Caco-2 (cell line): ENCODE results near the gene ACOX3. TPM values are rescaled to one million over a fixed set of nuclear protein-coding genes. Genes with fewer than 3 reads are reported as not detected.

Experiments
- BruUV-seq: library from RNA; stranded (reverse); fragments of 400-500 nt; replicated peaks from 2 replicates; lab custom pipeline; 2021; lab: Mats Ljungman, UMichigan
- CTCF ChIA-PET: fragments of 300-600 bp; sonication (Branson Sonifier 250); formaldehyde crosslinking; loops from one replicate; lab custom pipeline; 2022; ENCODE audit warnings: antibody characterized with exemption; lab: Charles Lee
- POLR2A ChIA-PET: fragments of 300-600 bp; sonication (Branson Sonifier 250); formaldehyde crosslinking; loops from one replicate; lab custom pipeline; 2022; ENCODE audit warnings: antibody characterized with exemption; lab: Charles Lee
- DNase-seq, 2 experiments: peaks; one replicate each; pipeline versions ENCODE4 v3.0.0 to v3.0.0-alpha.2; 2020 to 2022
- H3K27me3 ChIP-seq: replicated peaks from 2 replicates; pipeline ENCODE4 v1.6.0; 2011; ENCODE audit warnings: low read length; ENCODE audit not compliant: control insufficient read depth, insufficient read depth
- H3K36me3 ChIP-seq: 2 replicates; pipeline ENCODE4 v1.5.1; 2011; ENCODE audit warnings: low read length; ENCODE audit not compliant: control insufficient read depth, insufficient read depth
- H3K4me1 ChIP-seq: fragments of 250-450 bp; sonication (Bioruptor Pico); 2 replicates; pipeline ENCODE4 v1.5.1; 2020; ENCODE audit warnings: mild to moderate bottlenecking
- H3K4me3 ChIP-seq: 2 replicates; pipeline ENCODE4 v1.5.1; 2011; ENCODE audit warnings: low read depth, mild to moderate bottlenecking, control low read depth, low read length
- H3K9me3 ChIP-seq: fragments of 250-450 bp; sonication (Bioruptor Pico); 2 replicates; pipeline ENCODE4 v1.5.1; 2020; ENCODE audit warnings: mild to moderate bottlenecking, moderate library complexity
- H3K27ac Mint-ChIP-seq: one replicate; pipeline ENCODE4 v1.8.0; 2022; ENCODE audit warnings: mixed read lengths; ENCODE audit not compliant: unreplicated experiment
- H3K27me3 Mint-ChIP-seq: one replicate; pipeline ENCODE4 v1.8.0; 2022; ENCODE audit warnings: mixed read lengths; ENCODE audit not compliant: insufficient read depth, unreplicated experiment
- H3K36me3 Mint-ChIP-seq: one replicate; pipeline ENCODE4 v1.8.0; 2022; ENCODE audit warnings: mild to moderate bottlenecking, mixed read lengths; ENCODE audit not compliant: insufficient read depth, unreplicated experiment
- H3K4me1 Mint-ChIP-seq: one replicate; pipeline ENCODE4 v1.8.0; 2022; ENCODE audit warnings: low read depth, mixed read lengths; ENCODE audit not compliant: unreplicated experiment
- H3K4me3 Mint-ChIP-seq: one replicate; pipeline ENCODE4 v1.8.0; 2022; ENCODE audit warnings: mild to moderate bottlenecking, moderate library complexity, mixed read lengths; ENCODE audit not compliant: unreplicated experiment
- H3K9me3 Mint-ChIP-seq: one replicate; pipeline ENCODE4 v1.8.0; 2022; ENCODE audit warnings: mixed read lengths; ENCODE audit not compliant: unreplicated experiment
- intact Hi-C: fragments of 100-400 bp; cut with micrococcal nuclease; formaldehyde crosslinking; loops from one replicate; pipeline ENCODE4 v1.10.0; 2022; ENCODE audit not compliant: unreplicated experiment
- total RNA-seq: library from RNA; stranded (reverse); gene quantifications from 2 replicates; pipeline ENCODE4 v1.2.3, GENCODE V29; 2022
- TF ChIP-seq, protein P1 (sequence below), 2 experiments: fragments of 200-600 bp in 1 of 2; IDR thresholded peaks; 1 replicate in 1 of 2; 2 replicates in 1 of 2; pipeline versions ENCODE4 v1.5.1 to v1.8.0; 2011 to 2022; ENCODE audit warnings: antibody characterized with exemption in 1 of 2, control low read depth in 1 of 2, inconsistent platforms in 1 of 2, low read depth in 1 of 2, low read length in 1 of 2, mild to moderate bottlenecking in 1 of 2, moderate library complexity in 1 of 2; ENCODE audit not compliant: insufficient read depth in 1 of 2, severe bottlenecking in 1 of 2, unreplicated experiment in 1 of 2

Gene ACOX3
- total RNA-seq, 1 experiment from 2014 or later: 11.5 TPM

DNA sequence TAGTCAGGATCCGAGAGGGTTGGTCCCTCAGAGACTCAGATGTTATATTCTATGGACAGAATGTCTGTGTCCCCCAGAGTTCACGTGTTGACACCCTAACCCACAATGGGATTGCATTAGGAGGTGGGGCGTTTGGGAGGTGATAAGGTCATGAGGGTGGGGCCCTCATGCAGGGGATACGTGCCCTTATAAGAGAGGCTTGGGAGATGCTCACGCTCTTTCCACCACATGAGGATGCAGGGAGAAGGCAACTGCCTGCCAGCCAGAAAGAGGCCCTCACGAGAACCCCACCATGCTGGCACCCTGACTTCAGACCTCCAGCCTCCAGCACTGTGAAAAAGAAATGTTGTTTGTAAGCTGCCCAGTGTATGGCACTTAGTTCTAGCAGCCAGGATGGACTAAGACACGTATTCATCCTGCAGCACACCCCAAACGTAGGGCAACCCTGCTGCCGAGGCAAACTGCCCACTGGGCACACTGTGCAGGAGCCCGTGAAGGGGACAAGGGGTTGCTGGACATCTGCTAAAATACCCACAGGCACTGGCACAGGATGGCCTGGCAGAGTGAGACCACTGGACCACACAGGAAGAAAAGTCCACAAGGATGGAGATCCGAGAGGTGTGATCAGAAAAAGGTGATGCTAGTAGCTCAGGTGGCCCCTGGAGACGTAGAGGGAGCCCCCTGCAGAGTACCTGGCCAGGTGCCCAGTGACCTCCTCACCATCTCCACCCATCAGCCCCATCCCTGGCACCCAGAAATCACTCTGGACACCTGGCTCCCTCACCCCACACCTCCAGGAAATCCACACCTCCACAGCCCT lies 108.3 kb downstream of the ACOX3 start:
- CTCF ChIA-PET: no interaction called here
- TF ChIP-seq, protein P1, sequence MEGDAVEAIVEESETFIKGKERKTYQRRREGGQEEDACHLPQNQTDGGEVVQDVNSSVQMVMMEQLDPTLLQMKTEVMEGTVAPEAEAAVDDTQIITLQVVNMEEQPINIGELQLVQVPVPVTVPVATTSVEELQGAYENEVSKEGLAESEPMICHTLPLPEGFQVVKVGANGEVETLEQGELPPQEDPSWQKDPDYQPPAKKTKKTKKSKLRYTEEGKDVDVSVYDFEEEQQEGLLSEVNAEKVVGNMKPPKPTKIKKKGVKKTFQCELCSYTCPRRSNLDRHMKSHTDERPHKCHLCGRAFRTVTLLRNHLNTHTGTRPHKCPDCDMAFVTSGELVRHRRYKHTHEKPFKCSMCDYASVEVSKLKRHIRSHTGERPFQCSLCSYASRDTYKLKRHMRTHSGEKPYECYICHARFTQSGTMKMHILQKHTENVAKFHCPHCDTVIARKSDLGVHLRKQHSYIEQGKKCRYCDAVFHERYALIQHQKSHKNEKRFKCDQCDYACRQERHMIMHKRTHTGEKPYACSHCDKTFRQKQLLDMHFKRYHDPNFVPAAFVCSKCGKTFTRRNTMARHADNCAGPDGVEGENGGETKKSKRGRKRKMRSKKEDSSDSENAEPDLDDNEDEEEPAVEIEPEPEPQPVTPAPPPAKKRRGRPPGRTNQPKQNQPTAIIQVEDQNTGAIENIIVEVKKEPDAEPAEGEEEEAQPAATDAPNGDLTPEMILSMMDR (IDR thresholded peaks at IDR 0.05; ENCODE audit: insufficient read depth in 1 of 2, low read depth in 1 of 2, low read length in 1 of 2, severe bottlenecking in 1 of 2, unreplicated experiment in 1 of 2): no peak
- H3K27ac Mint-ChIP-seq: no peak overlapping the region

DNA sequence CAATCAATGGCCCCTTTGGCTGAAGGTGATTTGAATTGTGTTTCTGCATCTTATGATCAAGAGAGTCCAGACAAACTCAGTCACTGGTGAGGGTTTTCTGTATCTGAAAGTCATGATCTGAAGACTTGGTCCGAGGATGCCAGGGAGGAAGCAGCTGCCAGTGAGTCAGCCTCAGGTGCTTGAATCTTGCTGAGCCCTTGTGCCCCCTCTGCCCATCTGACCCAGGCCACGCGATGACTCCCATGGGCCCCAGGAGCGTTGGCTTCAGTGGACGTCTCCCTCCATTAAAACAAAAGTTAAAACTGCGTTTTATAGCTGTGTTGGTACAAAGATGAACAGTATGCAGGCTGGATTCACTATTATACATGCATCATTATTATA lies 109.0 kb downstream of the ACOX3 start:
- no peak overlapping the region for H3K4me3 Mint-ChIP-seq
- CTCF ChIA-PET: no interaction called here
- no peak overlapping the region for H3K27ac Mint-ChIP-seq
- H3K27me3 Mint-ChIP-seq: no peaks in the 10 kb centered on the region
- intact Hi-C loops: no loop called here
- no peaks in the 10 kb centered on the region for H3K4me1 Mint-ChIP-seq
- peaks cover 21% of the 10 kb centered on the region for H3K9me3 Mint-ChIP-seq
- no peak for DNase-seq
- Histone ChIP-seq H3K4me1 (no peaks in the 10 kb centered on the region), H3K4me3 (no peak overlapping the region), H3K27me3 (no peaks in the 10 kb centered on the region), H3K36me3 (no peaks in the 10 kb centered on the region), H3K9me3 (peaks cover 5% of the 10 kb centered on the region; the same call in 1 of the 2 replicates)
- TF ChIP-seq, protein P1 (IDR thresholded peaks at IDR 0.05; ENCODE audit: insufficient read depth in 1 of 2, low read depth in 1 of 2, low read length in 1 of 2, severe bottlenecking in 1 of 2, unreplicated experiment in 1 of 2): no peak
- no TSS peak for BruUV-seq
- POLR2A ChIA-PET: no interaction called here
- H3K36me3 Mint-ChIP-seq: no peaks in the 10 kb centered on the region

More for the DNA sequence above, 108.3 kb downstream of the ACOX3 start:
- Mint-ChIP-seq H3K9me3 (peaks cover 15% of the 10 kb centered on the region), H3K36me3 (no peaks in the 10 kb centered on the region), H3K4me3 (no peak overlapping the region), H3K27me3 (no peaks in the 10 kb centered on the region), H3K4me1 (no peaks in the 10 kb centered on the region)
- no peaks in the 10 kb centered on the region for H3K36me3 ChIP-seq
- no TSS peak for BruUV-seq
- no peaks in the 10 kb centered on the region for H3K9me3 ChIP-seq
- no peak for DNase-seq
- POLR2A ChIA-PET: no interaction called here
- intact Hi-C loops: no loop called here
- H3K27me3 ChIP-seq: no peaks in the 10 kb centered on the region
- H3K4me1 ChIP-seq: no peaks in the 10 kb centered on the region
- no peak overlapping the region for H3K4me3 ChIP-seq

DNA sequence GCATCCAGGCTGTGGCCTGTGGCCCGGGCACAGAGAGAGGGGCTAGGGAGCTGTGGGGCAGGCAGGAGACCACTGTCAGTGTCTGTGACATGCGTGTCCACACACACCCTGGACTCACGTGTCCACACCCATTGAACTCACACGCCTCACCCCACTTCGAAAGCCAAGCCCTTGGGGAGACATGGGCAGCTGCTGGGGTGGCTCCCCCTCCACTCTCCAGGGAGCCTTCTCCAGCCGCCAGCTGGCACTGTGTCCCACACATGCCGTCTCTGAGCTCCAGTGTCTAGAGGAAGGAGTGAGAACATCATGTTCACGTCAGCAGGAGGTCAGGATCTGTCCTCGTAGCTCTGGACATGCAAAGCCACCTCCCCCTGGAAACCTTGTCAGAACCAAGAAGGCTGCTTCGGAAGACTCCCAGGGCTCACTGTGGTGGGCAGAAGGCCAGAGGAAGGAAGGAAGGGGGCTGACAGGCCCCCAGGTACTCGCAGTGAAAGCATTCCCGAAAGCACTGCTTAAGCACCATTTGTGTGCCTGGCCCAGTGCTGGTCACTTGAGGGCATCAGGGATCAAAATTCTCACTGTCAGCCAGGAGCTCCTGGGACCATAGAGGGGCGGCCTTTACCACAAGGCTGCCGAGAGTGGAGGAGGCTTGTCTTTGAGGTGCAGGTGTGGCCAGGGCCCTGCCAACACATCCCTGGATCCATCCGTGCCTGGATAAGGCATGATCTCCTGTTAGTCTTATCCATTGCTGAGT lies 109.5 kb downstream of the ACOX3 start:
- TF ChIP-seq, protein P1 (IDR thresholded peaks at IDR 0.05; ENCODE audit: insufficient read depth in 1 of 2, low read depth in 1 of 2, low read length in 1 of 2, severe bottlenecking in 1 of 2, unreplicated experiment in 1 of 2): no peak
- Mint-ChIP-seq H3K4me3 (no peak overlapping the region), H3K9me3 (peaks cover 18% of the 10 kb centered on the region), H3K4me1 (no peaks in the 10 kb centered on the region), H3K27ac (no peak overlapping the region), H3K27me3 (no peaks in the 10 kb centered on the region), H3K36me3 (no peaks in the 10 kb centered on the region)
- BruUV-seq: no TSS peak
- no peaks in the 10 kb centered on the region for H3K4me1 ChIP-seq
- ChIA-PET POLR2A (no interaction called here), CTCF (no interaction called here)
- H3K27me3 ChIP-seq: no peaks in the 10 kb centered on the region
- H3K36me3 ChIP-seq: no peaks in the 10 kb centered on the region
- H3K9me3 ChIP-seq: peaks cover 9% of the 10 kb centered on the region; the same call in 1 of the 2 replicates
- intact Hi-C loops: no loop called here
- DNase-seq: no peak
- no peak overlapping the region for H3K4me3 ChIP-seq
